H1 (cell line): ENCODE measurements around the gene CACNA1G. TPM values are rescaled to one million over a fixed set of nuclear protein-coding genes. Genes with fewer than 3 reads are reported as not detected.

ENCODE experiments used
- CTCF ChIA-PET: fragments of 300-600 bp; sonication (Branson Sonifier 250); formaldehyde crosslinking; loops from one replicate; lab custom pipeline; 2021; ENCODE audit not compliant: partially characterized antibody; lab: Charles Lee
- POLR2A ChIA-PET: fragments of 300-600 bp; sonication (Branson Sonifier 250); formaldehyde crosslinking; loops from one replicate; lab custom pipeline; 2021; ENCODE audit warnings: inconsistent platforms; ENCODE audit not compliant: partially characterized antibody; lab: Charles Lee
- DNase-seq, 2 experiments: peaks; one replicate each; pipeline versions ENCODE4 v3.0.0 to v3.0.0-alpha.2; 2010 to 2022; ENCODE audit warnings: low spot score in 2 of 2, low read depth in 1 of 2, mixed read lengths in 1 of 2
- FAIRE-seq: peaks from 2 replicates; lab custom pipeline; 2011; peaks lifted over from hg19 to GRCh38; lab: Jason Lieb, UNC
- H2AFZ ChIP-seq: 2 replicates; pipeline ENCODE4 v1.8.1; 2012; ENCODE audit warnings: low read length, inconsistent platforms
- H2AK5ac ChIP-seq: 2 replicates; pipeline ENCODE4 v1.6.1; 2013; ENCODE audit warnings: low read depth, low read length
- H2BK120ac ChIP-seq: replicated peaks from 2 replicates; pipeline ENCODE3; 2013; ENCODE audit warnings: low read depth, low read length, inconsistent platforms
- H2BK12ac ChIP-seq: 2 replicates; pipeline ENCODE4 v1.6.1; 2013; ENCODE audit warnings: low read depth, low read length
- H2BK15ac ChIP-seq: 2 replicates; pipeline ENCODE4 v1.6.1; 2013; ENCODE audit warnings: low read length
- H2BK20ac ChIP-seq: 2 replicates; pipeline ENCODE4 v1.6.1; 2013; ENCODE audit warnings: low read length
- H2BK5ac ChIP-seq: 2 replicates; pipeline ENCODE4 v1.6.1; 2013; ENCODE audit warnings: low read depth, low read length
- H3K14ac ChIP-seq: 2 replicates; pipeline ENCODE4 v1.6.1; 2013; ENCODE audit warnings: inconsistent platforms; ENCODE audit not compliant: insufficient read length
- H3K18ac ChIP-seq: 2 replicates; pipeline ENCODE4 v1.6.1; 2013; ENCODE audit warnings: low read length; ENCODE audit errors: extremely low read depth
- H3K23ac ChIP-seq: 2 replicates; pipeline ENCODE4 v1.6.1; 2013; ENCODE audit warnings: inconsistent platforms; ENCODE audit not compliant: insufficient read length
- H3K23me2 ChIP-seq: 2 replicates; pipeline ENCODE4 v1.6.1; 2013; ENCODE audit warnings: low read depth, low read length
- H3K27ac ChIP-seq: 2 replicates; pipeline ENCODE4 v1.6.1; 2011; ENCODE audit warnings: low read depth, low read length, inconsistent platforms
- H3K27me3 ChIP-seq, 4 experiments: replicated peaks in 1 of 4; 1 replicate in 1 of 4; 2 replicates in 3 of 4; pipeline versions ENCODE4 v1.6.1 to v1.8.1; 2011 to 2013; ENCODE audit warnings: low read length in 3 of 4, mild to moderate bottlenecking in 3 of 4, inconsistent platforms in 2 of 4, mixed read lengths in 2 of 4, moderate library complexity in 1 of 4; ENCODE audit not compliant: control insufficient read depth in 3 of 4, insufficient read depth in 3 of 4; ENCODE audit errors: extremely low read depth in 1 of 4
- H3K36me3 ChIP-seq, 4 experiments: 2 replicates each; pipeline versions ENCODE4 v1.6.1 to v1.8.1; 2011 to 2013; ENCODE audit warnings: mild to moderate bottlenecking in 4 of 4, low read length in 3 of 4, moderate library complexity in 2 of 4, control low read depth in 1 of 4, inconsistent platforms in 1 of 4; ENCODE audit not compliant: insufficient read depth in 4 of 4, control insufficient read depth in 2 of 4
- H3K4ac ChIP-seq: replicated peaks from 2 replicates; pipeline ENCODE3; 2013; ENCODE audit warnings: low read length, low read depth, mixed read lengths, inconsistent platforms; ENCODE audit not compliant: insufficient read length
- H3K4me1 ChIP-seq, 4 experiments: replicated peaks in 1 of 4; 1 replicate in 1 of 4; 2 replicates in 3 of 4; pipeline versions ENCODE4 v1.6.1 to v1.8.1; 2011 to 2013; ENCODE audit warnings: low read length in 3 of 4, inconsistent platforms in 2 of 4, mixed read lengths in 1 of 4; ENCODE audit not compliant: insufficient read depth in 4 of 4, control insufficient read depth in 3 of 4
- H3K4me2 ChIP-seq, 2 experiments: 2 replicates each; pipeline versions ENCODE4 v1.6.1 to v1.8.1; 2011 to 2013; ENCODE audit warnings: low read depth in 2 of 2, low read length in 2 of 2, control low read depth in 1 of 2, inconsistent platforms in 1 of 2, mild to moderate bottlenecking in 1 of 2; ENCODE audit not compliant: insufficient read depth in 1 of 2
- H3K4me3 ChIP-seq, 4 experiments: fragments of 200-600, 300-600 bp in 1 of 4; sonication (generic), shearing (Covaris generic), sonication (Bioruptor Twin) in 1 of 4; 2 replicates each; pipeline versions ENCODE4 v1.5.1 to v1.8.1; 2011 to 2016; ENCODE audit warnings: low read length in 4 of 4, low read depth in 3 of 4, control low read depth in 2 of 4, inconsistent platforms in 2 of 4, mild to moderate bottlenecking in 2 of 4, mixed read lengths in 1 of 4, moderate library complexity in 1 of 4; ENCODE audit not compliant: insufficient read depth in 2 of 4; ENCODE audit errors: extremely low read depth in 1 of 4
- H3K56ac ChIP-seq: replicated peaks from 2 replicates; pipeline ENCODE3; 2013; ENCODE audit warnings: low read depth, mild to moderate bottlenecking, mixed read lengths, low read length, inconsistent platforms; ENCODE audit not compliant: insufficient read length
- H3K79me1 ChIP-seq: 2 replicates; pipeline ENCODE4 v1.6.1; 2013; ENCODE audit warnings: low read depth, low read length, control low read depth
- H3K79me2 ChIP-seq, 2 experiments: 2 replicates each; pipeline versions ENCODE4 v1.6.1 to v1.8.1; 2012 to 2013; ENCODE audit warnings: low read length in 2 of 2, mild to moderate bottlenecking in 2 of 2, inconsistent platforms in 1 of 2; ENCODE audit not compliant: insufficient read depth in 2 of 2, control insufficient read depth in 1 of 2
- H3K9ac ChIP-seq, 4 experiments: replicated peaks in 1 of 4; 1 replicate in 1 of 4; 2 replicates in 3 of 4; pipeline versions ENCODE4 v1.6.1 to v1.8.1; 2011 to 2013; ENCODE audit warnings: low read depth in 3 of 4, low read length in 3 of 4, control low read depth in 2 of 4, mild to moderate bottlenecking in 2 of 4, moderate library complexity in 2 of 4, inconsistent platforms in 1 of 4; ENCODE audit errors: extremely low read depth in 1 of 4
- H3K9me3 ChIP-seq, 2 experiments: 2 replicates each; pipeline versions ENCODE4 v1.6.1 to v1.8.1; 2012 to 2013; ENCODE audit warnings: mild to moderate bottlenecking in 2 of 2, moderate library complexity in 2 of 2, control low read depth in 1 of 2, inconsistent platforms in 1 of 2, low read depth in 1 of 2, low read length in 1 of 2, mixed read lengths in 1 of 2; ENCODE audit not compliant: insufficient read depth in 2 of 2
- H4K20me1 ChIP-seq, 2 experiments: replicated peaks in 1 of 2; 2 replicates each; pipeline versions ENCODE3 to v1.8.1; 2011 to 2013; ENCODE audit warnings: inconsistent platforms in 2 of 2, low read length in 2 of 2, mild to moderate bottlenecking in 1 of 2; ENCODE audit not compliant: insufficient read depth in 2 of 2, control insufficient read depth in 1 of 2
- H4K5ac ChIP-seq: 2 replicates; pipeline ENCODE4 v1.6.1; 2013; ENCODE audit warnings: low read length, low read depth, mixed read lengths, inconsistent platforms; ENCODE audit not compliant: insufficient read length
- H4K8ac ChIP-seq: 2 replicates; pipeline ENCODE4 v1.8.0; 2013; ENCODE audit warnings: mild to moderate bottlenecking, moderate library complexity, low read length, inconsistent platforms; ENCODE audit not compliant: insufficient read depth; ENCODE audit errors: extremely low read depth
- H4K91ac ChIP-seq: replicated peaks from 2 replicates; pipeline ENCODE3; 2013; ENCODE audit warnings: low read length, mixed read lengths, inconsistent platforms; ENCODE audit not compliant: insufficient read length
- ASH2L ChIP-seq: fragments of 200-600, 300-600 bp; sonication (generic); IDR thresholded peaks from one replicate; pipeline ENCODE4 v1.7.1; 2017; ENCODE audit warnings: low read length
- BCL11A ChIP-seq, 2 experiments: IDR thresholded peaks; one replicate each; pipeline ENCODE4 v1.6.1; 2011; ENCODE audit warnings: low read depth in 2 of 2, low read length in 2 of 2, mild to moderate bottlenecking in 2 of 2
- EGR1 ChIP-seq: IDR thresholded peaks from 2 replicates; pipeline ENCODE4 v1.6.1; 2011; ENCODE audit warnings: low read depth, low read length, borderline replicate concordance
- GABPA ChIP-seq: IDR thresholded peaks from 2 replicates; pipeline ENCODE4 v1.6.1; 2011; ENCODE audit warnings: mild to moderate bottlenecking, low read length, moderate library complexity, borderline replicate concordance; ENCODE audit not compliant: insufficient read depth
- HDAC6 ChIP-seq: IDR thresholded peaks from one replicate; pipeline ENCODE4 v1.7.1; 2012; ENCODE audit warnings: low read depth, mild to moderate bottlenecking, inconsistent platforms, low read length, moderate library complexity
- JUN ChIP-seq: IDR thresholded peaks from 2 replicates; pipeline ENCODE4 v1.6.1; 2011; ENCODE audit warnings: low read depth, mild to moderate bottlenecking, improper control_type of control experiment, low read length
- KDM1A ChIP-seq: fragments of 200-600, 300-600 bp; sonication (generic); IDR thresholded peaks from 2 replicates; pipeline ENCODE4 v1.7.1; 2016; ENCODE audit warnings: mild to moderate bottlenecking, low read length, borderline replicate concordance
- KDM4A ChIP-seq: IDR thresholded peaks from one replicate; pipeline ENCODE4 v1.7.1; 2012; ENCODE audit warnings: low read depth, mild to moderate bottlenecking, moderate library complexity, low read length, inconsistent platforms; ENCODE audit not compliant: severe bottlenecking
- TBP ChIP-seq: IDR thresholded peaks from 2 replicates; pipeline ENCODE4 v1.6.1; 2011; ENCODE audit warnings: low read depth, low read length, improper control_type of control experiment
- TCF12 ChIP-seq: IDR thresholded peaks from 2 replicates; pipeline ENCODE4 v1.6.1; 2011; ENCODE audit warnings: low read depth, mild to moderate bottlenecking, low read length
- USF2 ChIP-seq: IDR thresholded peaks from 2 replicates; pipeline ENCODE4 v1.6.1; 2011; ENCODE audit warnings: low read length, improper control_type of control experiment
- WGBS, 2 experiments: shearing (Covaris generic) in 1 of 2; methylation state at CpG; one replicate each; pipeline versions ENCODE4 v1.1.6 to v1.1.7; 2013 to 2015; ENCODE audit warnings: low lambda C conversion rate in 2 of 2, mixed read lengths in 2 of 2, inconsistent platforms in 1 of 2, low coverage in 1 of 2, missing lambda C conversion rate in 1 of 2; ENCODE audit not compliant: insufficient replicate concordance in 2 of 2, insufficient coverage in 1 of 2, insufficient read length in 1 of 2; ENCODE audit errors: extremely low coverage in 1 of 2, missing lambda C conversion rate in 1 of 2; 5-methylcytosine and 5-hydroxymethylcytosine counted together
- polyA plus RNA-seq, 7 experiments: library from polyadenylated mRNA; depleted of rRNA in 3 of 7; stranded (reverse) in 5 of 7; unstranded in 2 of 7; fragments of >200 nt in 5 of 7; fragments of 200-250 nt in 2 of 7; gene quantifications; 1 replicate in 5 of 7; 2 replicates in 1 of 7; 4 replicates in 1 of 7; pipeline versions ENCODE4 v1.2.1 to v1.2.3, GENCODE V29; 2011 to 2013; ENCODE audit warnings: missing spikeins in 2 of 7, mixed read lengths in 2 of 7
- total RNA-seq: library from RNA; stranded (reverse); fragmentation: NEBNext Ultra II Directional; extraction: Animal tissue kit (Norgen Biotek cat#: 25700); gene quantifications from 2 replicates; pipeline ENCODE4 v1.2.1, GENCODE V29; 2021

CACNA1G gene
- total and polyA plus RNA-seq, 2 of the 8 experiments (the other 6 are each of a cell fraction or from before 2014, with no cell fraction given): 2.9 to 4.9 TPM

GRCh38 chr17:50560931-50561745 lies 623 bp downstream of the CACNA1G start:
- H4K20me1 ChIP-seq: peaks cover 6 to 7% of the 10 kb centered on the region in 2 experiments
- H3K23ac ChIP-seq: no peak overlapping the region
- H3K9me3 ChIP-seq: no peaks in the 10 kb centered on the region
- no peaks in the 10 kb centered on the region for H3K79me2 ChIP-seq
- H2BK20ac ChIP-seq: no peak overlapping the region
- no peak overlapping the region for H2BK120ac ChIP-seq
- H3K79me1 ChIP-seq: no peaks in the 10 kb centered on the region
- H3K14ac ChIP-seq: no peak overlapping the region
- no peak overlapping the region for H3K56ac ChIP-seq
- H3K27me3 ChIP-seq: peaks cover 27 to 80% (median 71%) of the 10 kb centered on the region in 4 experiments
- ChIA-PET POLR2A (interaction anchor here (0.9 to 2.2 kb wide), 12 partner anchors 11 to 87 kb away, joined by 3 to 7 read pairs (median 4); partner anchors contain the start of gene SPATA20), CTCF (interaction anchor here (0.6 to 7.2 kb wide), 13 partner anchors 9 to 187 kb away, joined by 3 to 89 read pairs (median 4); no protein-coding TSS in a partner anchor)
- no peak overlapping the region for H3K9ac ChIP-seq
- H3K4me3 ChIP-seq: peak overlapping the region; percentile 34 to 63 (median 41)
- H3K18ac ChIP-seq: no peak overlapping the region; the same call in 1 of the 2 replicates
- no peak overlapping the region for H2AFZ ChIP-seq
- no peaks in the 10 kb centered on the region for H3K36me3 ChIP-seq
- no peak overlapping the region for H4K91ac ChIP-seq
- peaks cover 17% of the 10 kb centered on the region; the same call in 1 of the 2 replicates for H3K23me2 ChIP-seq
- H3K4me2 ChIP-seq: peak overlapping the region; percentile 75 to 80
- H3K4me1 ChIP-seq: peaks cover 0 to 37% (median 21%) of the 10 kb centered on the region in 4 experiments; a peak in 6 of 7 replicates
- H2AK5ac ChIP-seq: no peak overlapping the region
- H4K8ac ChIP-seq: no peak overlapping the region
- H4K5ac ChIP-seq: no peak overlapping the region
- FAIRE-seq (no peak), DNase-seq (peak in 1 of 2 experiments; percentile 75)
- 1% methylated on average over 25 of the region's 88 CpGs; no CpG with 5 or more reads in 1 of the 2 experiments for WGBS, 2 experiments
- no peak overlapping the region for H2BK15ac ChIP-seq
- no peak overlapping the region for H3K4ac ChIP-seq
- H2BK5ac ChIP-seq: no peak overlapping the region
- no peak overlapping the region for H3K27ac ChIP-seq
- no peak overlapping the region for H2BK12ac ChIP-seq
- no peak for TF ChIP-seq JUN
- TF ChIP-seq TCF12: no peak
- no peak for TF ChIP-seq HDAC6
- no peak for TF ChIP-seq KDM4A
- no peak for TF ChIP-seq TBP
- TF ChIP-seq USF2: no peak
- TF ChIP-seq BCL11A (IDR thresholded peaks at IDR 0.05; ENCODE audit: low read depth in 2 of 2, low read length in 2 of 2): no peak
- no peak for TF ChIP-seq GABPA
- no peak for TF ChIP-seq ASH2L
- TF ChIP-seq EGR1: no peak
- no peak for TF ChIP-seq KDM1A
